HepG2 (cell line): ENCODE results near the gene TCF19. TPM values are rescaled to one million over a fixed set of nuclear protein-coding genes. Genes with fewer than 3 reads are reported as not detected.

ENCODE experiments used
- ATAC-seq: fragments of 200-7000 bp; cut with Tn5 transposase; 3 replicates; pipeline ENCODE4 v1.9.1; 2020; ENCODE audit warnings: mild to moderate bottlenecking, moderate library complexity
- BruUV-seq: library from RNA; stranded (reverse); fragments of 400-500 nt; replicated peaks from 2 replicates; lab custom pipeline; 2021; lab: Mats Ljungman, UMichigan
- CTCF ChIA-PET: fragments of 300-600 bp; formaldehyde crosslinking; extraction: SDS; loops from one replicate; lab custom pipeline; 2021; ENCODE audit warnings: low total read pairs, inconsistent platforms, low intra/inter-chr PET ratio; lab: Yijun Ruan, JAX
- POLR2A ChIA-PET: fragments of 350-600 bp; sonication (Branson Sonifier 250); formaldehyde crosslinking; loops from one replicate; lab custom pipeline; 2020; ENCODE audit warnings: antibody characterized with exemption, inconsistent platforms; lab: Yijun Ruan, JAX
- DNase-seq: peaks from one replicate; pipeline ENCODE4 v3.0.0-alpha.2; 2015; ENCODE audit warnings: low spot score
- FAIRE-seq: peaks from 3 replicates; lab custom pipeline; 2011; peaks lifted over from hg19 to GRCh38; lab: Jason Lieb, UNC
- H2AFZ ChIP-seq: one replicate; pipeline ENCODE4 v1.6.1; 2011; ENCODE audit warnings: low read length, inconsistent platforms
- H3K27ac ChIP-seq: fragments of 300-600 bp; 3 replicates; pipeline ENCODE4 v1.8.0; 2011; ENCODE audit warnings: mixed run types, mild to moderate bottlenecking, mixed read lengths, low read length, inconsistent platforms; ENCODE audit not compliant: insufficient read depth; ENCODE audit errors: extremely low read length
- H3K27me3 ChIP-seq, 2 experiments: fragments of 200-600 bp in 1 of 2; 2 replicates in 1 of 2; 3 replicates in 1 of 2; pipeline versions ENCODE4 v1.6.0 to v1.8.0; 2011; ENCODE audit warnings: low read length in 2 of 2, mild to moderate bottlenecking in 2 of 2, moderate library complexity in 2 of 2, inconsistent platforms in 1 of 2; ENCODE audit not compliant: insufficient read depth in 2 of 2, control insufficient read depth in 1 of 2
- H3K36me3 ChIP-seq, 2 experiments: fragments of 200-600 bp in 1 of 2; replicated peaks in 1 of 2; 2 replicates in 1 of 2; 3 replicates in 1 of 2; pipeline versions ENCODE4 v1.5.1 to v1.8.0; 2011; ENCODE audit warnings: low read length in 2 of 2, inconsistent platforms in 1 of 2; ENCODE audit not compliant: insufficient read depth in 2 of 2, control insufficient read depth in 1 of 2
- H3K4me1 ChIP-seq: 2 replicates; pipeline ENCODE4 v1.5.1; 2012; ENCODE audit warnings: low read length, inconsistent platforms; ENCODE audit not compliant: insufficient read depth
- H3K4me2 ChIP-seq: 2 replicates; pipeline ENCODE4 v1.6.0; 2011; ENCODE audit warnings: low read depth, low read length, inconsistent platforms
- H3K4me3 ChIP-seq, 3 experiments: fragments of 200-600 bp in 1 of 3; sonication (generic), shearing (Covaris generic) in 1 of 3; replicated peaks in 1 of 3; 2 replicates each; pipeline ENCODE4 v1.5.1; 2011 to 2016; ENCODE audit warnings: low read length in 3 of 3, inconsistent platforms in 2 of 3, low read depth in 2 of 3, mild to moderate bottlenecking in 2 of 3, control low read depth in 1 of 3, mixed read lengths in 1 of 3; ENCODE audit not compliant: insufficient read depth in 1 of 3
- H3K79me2 ChIP-seq: one replicate; pipeline ENCODE4 v1.6.1; 2011; ENCODE audit warnings: low read length, inconsistent platforms; ENCODE audit not compliant: insufficient read depth
- H3K9ac ChIP-seq: 2 replicates; pipeline ENCODE4 v1.6.0; 2011; ENCODE audit warnings: mild to moderate bottlenecking, low read depth, low read length, inconsistent platforms; ENCODE audit not compliant: insufficient read depth
- H3K9me3 ChIP-seq: 2 replicates; pipeline ENCODE4 v1.5.1; 2012; ENCODE audit warnings: mild to moderate bottlenecking, low read length
- H4K20me1 ChIP-seq: 2 replicates; pipeline ENCODE4 v1.6.0; 2011; ENCODE audit warnings: inconsistent platforms, mild to moderate bottlenecking, low read length, moderate library complexity; ENCODE audit not compliant: insufficient read depth
- HNF4A ChIP-seq: sonication (generic); formaldehyde crosslinking; IDR thresholded peaks from 2 replicates; pipeline ENCODE4 v1.4.0; 2020; ENCODE audit warnings: missing genetic modification reagents
- MAFK ChIP-seq, 2 experiments: IDR thresholded peaks in 1 of 2; conservative IDR thresholded peaks in 1 of 2; 2 replicates each; pipeline ENCODE4 v1.6.1; 2011; ENCODE audit warnings: improper control_type of control experiment in 2 of 2, low read length in 2 of 2
- MIXL1 ChIP-seq: IDR thresholded peaks from 2 replicates; pipeline ENCODE4 v1.6.1; 2016
- NKX3-1 ChIP-seq: sonication (generic); formaldehyde crosslinking; IDR thresholded peaks from 2 replicates; pipeline ENCODE4 v1.5.0; 2020; ENCODE audit warnings: missing genetic modification reagents
- RARA ChIP-seq: IDR thresholded peaks from 2 replicates; pipeline ENCODE4 v1.6.1; 2016; ENCODE audit warnings: missing genetic modification reagents, missing compliant biosample characterization
- SMC3 ChIP-seq: IDR thresholded peaks from 2 replicates; pipeline ENCODE4 v1.6.1; 2011; ENCODE audit warnings: low read length, improper control_type of control experiment
- ZFP90 ChIP-seq: sonication (generic); formaldehyde crosslinking; IDR thresholded peaks from 2 replicates; pipeline ENCODE4 v1.8.0; 2022; ENCODE audit warnings: missing genetic modification reagents, mild to moderate bottlenecking, inconsistent platforms, borderline replicate concordance
- ZKSCAN8 ChIP-seq: IDR thresholded peaks from 2 replicates; pipeline ENCODE4 v1.6.1; 2016; ENCODE audit warnings: borderline replicate concordance, missing genetic modification reagents, missing compliant biosample characterization
- ZNF598 ChIP-seq: sonication (generic); formaldehyde crosslinking; IDR thresholded peaks from 2 replicates; pipeline ENCODE4 v1.5.1; 2020; ENCODE audit warnings: mild to moderate bottlenecking, missing genetic modification reagents, borderline replicate concordance
- WGBS: methylation state at CpG from one replicate; pipeline ENCODE4 v1.1.6; 2017; ENCODE audit warnings: low lambda C conversion rate; 5-methylcytosine and 5-hydroxymethylcytosine counted together
- in situ Hi-C: cut with HindIII; loops from 2 replicates; pipeline ENCODE4 v1.10.0; 2017; ENCODE audit warnings: low pct_unique_long_range_greater_than_20kb; ENCODE audit not compliant: extremely low pct_ligation_motif_present
- intact Hi-C: fragments of 100-400 bp; cut with micrococcal nuclease; formaldehyde crosslinking; loops from one replicate; pipeline ENCODE4 v1.10.0; 2022; ENCODE audit not compliant: unreplicated experiment
- polyA plus RNA-seq, 8 experiments: library from polyadenylated mRNA; depleted of rRNA in 3 of 8; stranded (reverse) in 7 of 8; unstranded in 1 of 8; fragments of >200 nt; fragmentation: Illumina TruSeq in 4 of 8; extraction: Trizol in 4 of 8; gene quantifications; 2 replicates each; pipeline versions ENCODE4 v1.2.1 to v1.2.3, GENCODE V29; 2011 to 2016; ENCODE audit warnings: low read depth in 4 of 8, missing spikeins in 1 of 8, mixed read lengths in 1 of 8; ENCODE audit not compliant: insufficient read depth in 1 of 8
- total RNA-seq, 5 experiments: library from RNA; depleted of rRNA; stranded (reverse); fragments of >200 nt; fragmentation: Illumina TruSeq; extraction: Trizol; gene quantifications; 2 replicates each; pipeline ENCODE4 v1.2.3, GENCODE V29; 2016; ENCODE audit warnings: low read depth in 1 of 5
- TF ChIP-seq, protein P1 (sequence below): sonication (generic); formaldehyde crosslinking; conservative IDR thresholded peaks from 2 replicates; pipeline ENCODE4 v1.8.0; 2022; ENCODE audit warnings: low read depth, missing genetic modification reagents
- TF ChIP-seq, protein P2 (sequence below): sonication (generic); formaldehyde crosslinking; IDR thresholded peaks from 2 replicates; pipeline ENCODE4 v1.5.0; 2020; ENCODE audit warnings: mild to moderate bottlenecking, low read depth, missing genetic modification reagents, borderline replicate concordance
- TF ChIP-seq, protein P3 (sequence below): sonication (generic); formaldehyde crosslinking; IDR thresholded peaks from 2 replicates; pipeline ENCODE4 v1.9.0; 2021; ENCODE audit warnings: missing genetic modification reagents, borderline replicate concordance
- TF ChIP-seq, protein P4 (sequence below): sonication (generic); formaldehyde crosslinking; IDR thresholded peaks from 2 replicates; pipeline ENCODE4 v1.5.0; 2020; ENCODE audit warnings: missing genetic modification reagents
- TF ChIP-seq, protein P5 (sequence below): sonication (generic); formaldehyde crosslinking; IDR thresholded peaks from 2 replicates; pipeline ENCODE4 v1.5.1; 2020; ENCODE audit warnings: mild to moderate bottlenecking, missing genetic modification reagents, moderate library complexity

The TCF19 gene
- total and polyA plus RNA-seq, 2 of the 13 experiments (the other 11 are each of a cell fraction or from before 2014, with no cell fraction given) = 4.9 to 22.2 TPM

DNA sequence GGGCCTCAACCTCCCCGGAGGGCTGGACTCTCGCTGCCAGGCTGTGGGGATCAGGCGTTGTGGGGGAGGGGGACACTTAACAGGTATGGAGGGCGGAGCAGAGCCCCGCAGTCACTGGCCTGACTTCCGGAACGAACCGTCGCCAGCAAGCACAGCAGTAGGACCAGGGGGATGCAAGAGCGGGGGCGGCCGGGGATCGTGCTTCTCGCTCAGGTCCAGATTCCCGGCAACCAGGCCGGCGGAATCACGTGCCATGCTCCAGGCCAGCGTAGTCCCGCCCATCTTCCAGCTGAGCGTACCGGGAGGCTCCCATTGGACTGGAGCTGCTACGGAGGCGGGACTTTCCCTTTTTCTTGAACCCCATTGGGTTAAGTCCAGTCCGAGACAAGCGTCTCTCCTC lies 22.1 kb downstream of the TCF19 start:
- CTCF ChIA-PET = no interaction called here
- Histone ChIP-seq H3K27me3 (no peaks in the 10 kb centered on the region), H3K36me3 (peaks cover 10 to 42% of the 10 kb centered on the region in 2 experiments), H3K9me3 (no peaks in the 10 kb centered on the region), H3K4me2 (no peak overlapping the region), H2AFZ (no peak overlapping the region), H3K27ac (no peak overlapping the region), H3K4me3 (no peak overlapping the region), H3K9ac (no peak overlapping the region), H3K79me2 (peaks cover 50% of the 10 kb centered on the region), H4K20me1 (peaks cover 4% of the 10 kb centered on the region; the same call in 1 of the 2 replicates), H3K4me1 (peaks cover 22% of the 10 kb centered on the region)
- DNase-seq (no peak), ATAC-seq (no peak), FAIRE-seq (no peak)
- 98% methylated on average over 26 of the region's 26 CpGs for WGBS
- in situ Hi-C loops (no loop called here), intact Hi-C loops (no loop called here)
- POLR2A ChIA-PET = no interaction called here
- no TSS peak for BruUV-seq
- TF ChIP-seq MIXL1 = no peak
- TF ChIP-seq, protein P1, sequence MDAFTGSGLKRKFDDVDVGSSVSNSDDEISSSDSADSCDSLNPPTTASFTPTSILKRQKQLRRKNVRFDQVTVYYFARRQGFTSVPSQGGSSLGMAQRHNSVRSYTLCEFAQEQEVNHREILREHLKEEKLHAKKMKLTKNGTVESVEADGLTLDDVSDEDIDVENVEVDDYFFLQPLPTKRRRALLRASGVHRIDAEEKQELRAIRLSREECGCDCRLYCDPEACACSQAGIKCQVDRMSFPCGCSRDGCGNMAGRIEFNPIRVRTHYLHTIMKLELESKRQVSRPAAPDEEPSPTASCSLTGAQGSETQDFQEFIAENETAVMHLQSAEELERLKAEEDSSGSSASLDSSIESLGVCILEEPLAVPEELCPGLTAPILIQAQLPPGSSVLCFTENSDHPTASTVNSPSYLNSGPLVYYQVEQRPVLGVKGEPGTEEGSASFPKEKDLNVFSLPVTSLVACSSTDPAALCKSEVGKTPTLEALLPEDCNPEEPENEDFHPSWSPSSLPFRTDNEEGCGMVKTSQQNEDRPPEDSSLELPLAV (CRISPR knock-in tag) = no peak
- no peak for TF ChIP-seq RARA (CRISPR knock-in tag)
- no peak for TF ChIP-seq HNF4A (CRISPR knock-in tag)
- no peak for TF ChIP-seq NKX3-1 (CRISPR knock-in tag)
- TF ChIP-seq, protein P2, sequence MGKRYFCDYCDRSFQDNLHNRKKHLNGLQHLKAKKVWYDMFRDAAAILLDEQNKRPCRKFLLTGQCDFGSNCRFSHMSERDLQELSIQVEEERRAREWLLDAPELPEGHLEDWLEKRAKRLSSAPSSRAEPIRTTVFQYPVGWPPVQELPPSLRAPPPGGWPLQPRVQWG (CRISPR knock-in tag) = no peak
- TF ChIP-seq MAFK (conservative IDR thresholded peaks at IDR 0.05 in 1 of 2, IDR thresholded peaks at IDR 0.05 in 1 of 2; ENCODE audit: low read length in 2 of 2) = no peak
- TF ChIP-seq, protein P3, sequence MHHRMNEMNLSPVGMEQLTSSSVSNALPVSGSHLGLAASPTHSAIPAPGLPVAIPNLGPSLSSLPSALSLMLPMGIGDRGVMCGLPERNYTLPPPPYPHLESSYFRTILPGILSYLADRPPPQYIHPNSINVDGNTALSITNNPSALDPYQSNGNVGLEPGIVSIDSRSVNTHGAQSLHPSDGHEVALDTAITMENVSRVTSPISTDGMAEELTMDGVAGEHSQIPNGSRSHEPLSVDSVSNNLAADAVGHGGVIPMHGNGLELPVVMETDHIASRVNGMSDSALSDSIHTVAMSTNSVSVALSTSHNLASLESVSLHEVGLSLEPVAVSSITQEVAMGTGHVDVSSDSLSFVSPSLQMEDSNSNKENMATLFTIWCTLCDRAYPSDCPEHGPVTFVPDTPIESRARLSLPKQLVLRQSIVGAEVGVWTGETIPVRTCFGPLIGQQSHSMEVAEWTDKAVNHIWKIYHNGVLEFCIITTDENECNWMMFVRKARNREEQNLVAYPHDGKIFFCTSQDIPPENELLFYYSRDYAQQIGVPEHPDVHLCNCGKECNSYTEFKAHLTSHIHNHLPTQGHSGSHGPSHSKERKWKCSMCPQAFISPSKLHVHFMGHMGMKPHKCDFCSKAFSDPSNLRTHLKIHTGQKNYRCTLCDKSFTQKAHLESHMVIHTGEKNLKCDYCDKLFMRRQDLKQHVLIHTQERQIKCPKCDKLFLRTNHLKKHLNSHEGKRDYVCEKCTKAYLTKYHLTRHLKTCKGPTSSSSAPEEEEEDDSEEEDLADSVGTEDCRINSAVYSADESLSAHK = no peak
- no peak for TF ChIP-seq ZFP90 (CRISPR knock-in tag)
- no peak for TF ChIP-seq ZKSCAN8 (CRISPR knock-in tag)
- TF ChIP-seq, protein P4, sequence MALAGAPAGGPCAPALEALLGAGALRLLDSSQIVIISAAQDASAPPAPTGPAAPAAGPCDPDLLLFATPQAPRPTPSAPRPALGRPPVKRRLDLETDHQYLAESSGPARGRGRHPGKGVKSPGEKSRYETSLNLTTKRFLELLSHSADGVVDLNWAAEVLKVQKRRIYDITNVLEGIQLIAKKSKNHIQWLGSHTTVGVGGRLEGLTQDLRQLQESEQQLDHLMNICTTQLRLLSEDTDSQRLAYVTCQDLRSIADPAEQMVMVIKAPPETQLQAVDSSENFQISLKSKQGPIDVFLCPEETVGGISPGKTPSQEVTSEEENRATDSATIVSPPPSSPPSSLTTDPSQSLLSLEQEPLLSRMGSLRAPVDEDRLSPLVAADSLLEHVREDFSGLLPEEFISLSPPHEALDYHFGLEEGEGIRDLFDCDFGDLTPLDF (CRISPR knock-in tag) = no peak
- TF ChIP-seq ZNF598 (CRISPR knock-in tag) = no peak
- TF ChIP-seq SMC3 = no peak
- TF ChIP-seq, protein P5, sequence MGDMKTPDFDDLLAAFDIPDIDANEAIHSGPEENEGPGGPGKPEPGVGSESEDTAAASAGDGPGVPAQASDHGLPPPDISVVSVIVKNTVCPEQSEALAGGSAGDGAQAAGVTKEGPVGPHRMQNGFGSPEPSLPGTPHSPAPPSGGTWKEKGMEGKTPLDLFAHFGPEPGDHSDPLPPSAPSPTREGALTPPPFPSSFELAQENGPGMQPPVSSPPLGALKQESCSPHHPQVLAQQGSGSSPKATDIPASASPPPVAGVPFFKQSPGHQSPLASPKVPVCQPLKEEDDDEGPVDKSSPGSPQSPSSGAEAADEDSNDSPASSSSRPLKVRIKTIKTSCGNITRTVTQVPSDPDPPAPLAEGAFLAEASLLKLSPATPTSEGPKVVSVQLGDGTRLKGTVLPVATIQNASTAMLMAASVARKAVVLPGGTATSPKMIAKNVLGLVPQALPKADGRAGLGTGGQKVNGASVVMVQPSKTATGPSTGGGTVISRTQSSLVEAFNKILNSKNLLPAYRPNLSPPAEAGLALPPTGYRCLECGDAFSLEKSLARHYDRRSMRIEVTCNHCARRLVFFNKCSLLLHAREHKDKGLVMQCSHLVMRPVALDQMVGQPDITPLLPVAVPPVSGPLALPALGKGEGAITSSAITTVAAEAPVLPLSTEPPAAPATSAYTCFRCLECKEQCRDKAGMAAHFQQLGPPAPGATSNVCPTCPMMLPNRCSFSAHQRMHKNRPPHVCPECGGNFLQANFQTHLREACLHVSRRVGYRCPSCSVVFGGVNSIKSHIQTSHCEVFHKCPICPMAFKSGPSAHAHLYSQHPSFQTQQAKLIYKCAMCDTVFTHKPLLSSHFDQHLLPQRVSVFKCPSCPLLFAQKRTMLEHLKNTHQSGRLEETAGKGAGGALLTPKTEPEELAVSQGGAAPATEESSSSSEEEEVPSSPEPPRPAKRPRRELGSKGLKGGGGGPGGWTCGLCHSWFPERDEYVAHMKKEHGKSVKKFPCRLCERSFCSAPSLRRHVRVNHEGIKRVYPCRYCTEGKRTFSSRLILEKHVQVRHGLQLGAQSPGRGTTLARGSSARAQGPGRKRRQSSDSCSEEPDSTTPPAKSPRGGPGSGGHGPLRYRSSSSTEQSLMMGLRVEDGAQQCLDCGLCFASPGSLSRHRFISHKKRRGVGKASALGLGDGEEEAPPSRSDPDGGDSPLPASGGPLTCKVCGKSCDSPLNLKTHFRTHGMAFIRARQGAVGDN = 0 out of 2 replicates have a peak, but pooled peaks have one; percentile 21
